ENCODE results near the gene DDX20.
"Not testable (repeated sequence)": the region's sequence is repeated elsewhere in the genome, so short reads cannot be mapped to it uniquely, and the experiment has no call there.

The DDX20 gene

GRCh38 chr1:111733183-111733991 lies 22.3 kb upstream of the DDX20 start:
- peak; percentile 21 to 69 for DNase-seq

GRCh38 chr1:111733992-111734341 lies 21.7 kb upstream of the DDX20 start:
- no peak for DNase-seq

GRCh38 chr1:111734426-111734825 lies 21.3 kb upstream of the DDX20 start:
- no peak for DNase-seq

GRCh38 chr1:111734856-111735255 lies 20.8 kb upstream of the DDX20 start:
- no peak for DNase-seq

- no peak for DNase-seq
These were observed 20.4 kb upstream of the DDX20 start for GRCh38 chr1:111735321-111735720.

GRCh38 chr1:111735858-111736544 lies 19.7 kb upstream of the DDX20 start:
- no peak for DNase-seq

- DNase-seq, result no peak
These were observed 19.0 kb upstream of the DDX20 start for GRCh38 chr1:111736548-111737215.

- DNase-seq, result no peak
These were observed 18.2 kb upstream of the DDX20 start for GRCh38 chr1:111737216-111738132.

GRCh38 chr1:111738133-111738435 lies 17.6 kb upstream of the DDX20 start:
- DNase-seq, result no peak

- peak; percentile 28 to 52 for DNase-seq
These were observed 17.1 kb upstream of the DDX20 start for GRCh38 chr1:111738436-111739193.

GRCh38 chr1:111739194-111739924 lies 16.3 kb upstream of the DDX20 start, which contains the start of gene INKA2:
Gene INKA2 (minus strand): TSS chr1:111739395. CDS start chr1:111739242, 153 bp downstream.
- DNase-seq, result peak; percentile 72 to 78

- DNase-seq, result peak in 1 of 2 donors; percentile 17
These were observed 15.6 kb upstream of the DDX20 start for GRCh38 chr1:111739925-111740765.

- DNase-seq, result not testable (repeated sequence)
These were observed 13.4 kb upstream of the DDX20 start for GRCh38 chr1:111742292-111742691.

- DNase-seq, result no peak
These were observed 12.7 kb upstream of the DDX20 start for GRCh38 chr1:111742938-111743549.

- no peak for DNase-seq
These were observed 12.0 kb upstream of the DDX20 start for GRCh38 chr1:111743679-111744101.

- DNase-seq, result no peak
These were observed 9.8 kb upstream of the DDX20 start for GRCh38 chr1:111745675-111746613.

- DNase-seq, result no peak
These were observed 9.1 kb upstream of the DDX20 start for GRCh38 chr1:111746614-111746999.

- peak; percentile 70 to 78 for DNase-seq
These were observed 8.4 kb upstream of the DDX20 start for GRCh38 chr1:111747282-111747734.

- no peak for DNase-seq
These were observed 7.8 kb upstream of the DDX20 start for GRCh38 chr1:111747947-111748346.

All from CD4-positive, alpha-beta T cell treated with Interferon alpha-2 for 1 hour (primary cell).